SU-DHL-6 (cell line): ENCODE measurements around the gene RAD51B.

Source experiments
- EZH2phosphoT487 ChIP-seq: fragments of 200-600 bp; sonication (generic), shearing (Covaris generic); conservative IDR thresholded peaks from 2 replicates; pipeline ENCODE4 v1.6.1; 2018; ENCODE audit warnings: mild to moderate bottlenecking, antibody characterized with exemption, low read length, moderate library complexity, mixed read lengths
- TF ChIP-seq, protein P1 (sequence below): fragments of 200-600 bp; sonication (generic); IDR thresholded peaks from one replicate; pipeline ENCODE4 v1.5.1; 2017; ENCODE audit warnings: antibody characterized with exemption, mild to moderate bottlenecking, low read length, moderate library complexity; ENCODE audit not compliant: insufficient read depth, poor library complexity, severe bottlenecking

DNA sequence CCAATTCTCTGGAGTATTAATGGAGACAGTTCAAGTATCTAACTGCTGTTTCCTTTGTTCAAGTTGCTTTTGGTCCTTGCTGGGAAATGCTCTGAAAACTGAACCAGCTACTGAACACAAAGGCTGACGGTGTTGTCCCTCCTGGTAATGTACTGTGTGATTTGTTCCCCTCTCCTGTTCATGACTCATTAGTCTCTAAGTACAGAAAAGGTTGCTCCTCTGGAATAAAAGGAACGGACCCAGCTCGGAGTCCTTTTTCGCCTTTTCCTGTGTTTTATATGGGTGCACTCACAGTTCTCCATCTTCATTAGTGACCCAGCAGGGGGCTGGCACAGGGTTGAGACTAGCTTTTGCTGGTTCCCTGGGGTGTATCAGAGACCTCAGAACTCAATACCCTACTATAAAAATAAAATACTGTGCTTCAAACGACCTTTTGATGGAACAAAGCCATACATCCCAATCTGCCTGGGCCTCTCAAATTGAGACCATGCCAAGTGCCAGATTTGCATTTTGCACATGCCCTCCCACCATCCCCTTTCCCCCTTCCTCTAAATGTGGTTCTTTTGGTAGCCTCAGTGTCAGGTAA is 269.7 kb downstream of the RAD51B start:
- TF ChIP-seq EZH2phosphoT487: no peak
- TF ChIP-seq, protein P1, sequence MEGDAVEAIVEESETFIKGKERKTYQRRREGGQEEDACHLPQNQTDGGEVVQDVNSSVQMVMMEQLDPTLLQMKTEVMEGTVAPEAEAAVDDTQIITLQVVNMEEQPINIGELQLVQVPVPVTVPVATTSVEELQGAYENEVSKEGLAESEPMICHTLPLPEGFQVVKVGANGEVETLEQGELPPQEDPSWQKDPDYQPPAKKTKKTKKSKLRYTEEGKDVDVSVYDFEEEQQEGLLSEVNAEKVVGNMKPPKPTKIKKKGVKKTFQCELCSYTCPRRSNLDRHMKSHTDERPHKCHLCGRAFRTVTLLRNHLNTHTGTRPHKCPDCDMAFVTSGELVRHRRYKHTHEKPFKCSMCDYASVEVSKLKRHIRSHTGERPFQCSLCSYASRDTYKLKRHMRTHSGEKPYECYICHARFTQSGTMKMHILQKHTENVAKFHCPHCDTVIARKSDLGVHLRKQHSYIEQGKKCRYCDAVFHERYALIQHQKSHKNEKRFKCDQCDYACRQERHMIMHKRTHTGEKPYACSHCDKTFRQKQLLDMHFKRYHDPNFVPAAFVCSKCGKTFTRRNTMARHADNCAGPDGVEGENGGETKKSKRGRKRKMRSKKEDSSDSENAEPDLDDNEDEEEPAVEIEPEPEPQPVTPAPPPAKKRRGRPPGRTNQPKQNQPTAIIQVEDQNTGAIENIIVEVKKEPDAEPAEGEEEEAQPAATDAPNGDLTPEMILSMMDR: no peak
